HepG2 (cell line): ENCODE results near the gene CLASP1. TPM values are rescaled to one million over a fixed set of nuclear protein-coding genes. Genes with fewer than 3 reads are reported as not detected.

ENCODE experiments used
- CREB1 ChIP-seq, 2 experiments: fragments of 450-650 bp in 1 of 2; IDR thresholded peaks; 2 replicates each; pipeline ENCODE4 v1.6.1; 2016 to 2017; ENCODE audit warnings: control low read depth in 1 of 2, mild to moderate bottlenecking in 1 of 2, missing compliant biosample characterization in 1 of 2, missing genetic modification characterization in 1 of 2
- FOSL1 ChIP-seq: sonication (generic); formaldehyde crosslinking; IDR thresholded peaks from 2 replicates; pipeline ENCODE4 v1.9.0; 2021; ENCODE audit warnings: missing genetic modification reagents, borderline replicate concordance
- KAT7 ChIP-seq: IDR thresholded peaks from 2 replicates; pipeline ENCODE4 v1.6.1; 2018; ENCODE audit warnings: borderline replicate concordance, missing compliant biosample characterization
- KDM5A ChIP-seq: fragments of 200-600 bp; sonication (generic); IDR thresholded peaks from 2 replicates; pipeline ENCODE4 v1.7.0; 2018; ENCODE audit warnings: antibody characterized with exemption, mild to moderate bottlenecking, low read length, borderline replicate concordance
- MTA3 ChIP-seq: sonication (generic); formaldehyde crosslinking; IDR thresholded peaks from 2 replicates; pipeline ENCODE4 v1.4.0; 2020; ENCODE audit warnings: missing genetic modification reagents
- PHF8 ChIP-seq: sonication (generic); formaldehyde crosslinking; IDR thresholded peaks from 2 replicates; pipeline ENCODE4 v1.5.0; 2020; ENCODE audit warnings: missing genetic modification reagents
- RBAK ChIP-seq: sonication (generic); formaldehyde crosslinking; IDR thresholded peaks from 2 replicates; pipeline ENCODE4 v1.5.1; 2020; ENCODE audit warnings: mild to moderate bottlenecking, missing genetic modification reagents
- SP1 ChIP-seq, 2 experiments: fragments of 450-650 bp in 1 of 2; sonication (generic) in 1 of 2; formaldehyde crosslinking in 1 of 2; IDR thresholded peaks; 2 replicates each; pipeline versions ENCODE4 v1.4.0 to v1.6.1; 2016 to 2020; ENCODE audit warnings: missing genetic modification reagents in 1 of 2
- ZNF136 ChIP-seq: sonication (generic); formaldehyde crosslinking; IDR thresholded peaks from 2 replicates; pipeline ENCODE4 v1.8.1; 2022; ENCODE audit warnings: low read depth, mild to moderate bottlenecking, moderate library complexity, missing genetic modification reagents
- ZNF317 ChIP-seq: sonication (generic); formaldehyde crosslinking; IDR thresholded peaks from 2 replicates; pipeline ENCODE4 v1.5.0; 2020; ENCODE audit warnings: mild to moderate bottlenecking, missing genetic modification reagents
- ZNF543 ChIP-seq: sonication (generic); formaldehyde crosslinking; IDR thresholded peaks from 2 replicates; pipeline ENCODE4 v1.4.0; 2020; ENCODE audit warnings: mild to moderate bottlenecking, missing genetic modification reagents
- ZNF552 ChIP-seq: sonication (generic); formaldehyde crosslinking; IDR thresholded peaks from 2 replicates; pipeline ENCODE4 v1.9.0; 2022; ENCODE audit warnings: missing genetic modification reagents, mild to moderate bottlenecking, borderline replicate concordance
- ZNF768 ChIP-seq: sonication (generic); formaldehyde crosslinking; IDR thresholded peaks from 2 replicates; pipeline ENCODE4 v1.4.0; 2020; ENCODE audit warnings: missing genetic modification reagents
- polyA plus RNA-seq, 8 experiments: library from polyadenylated mRNA; depleted of rRNA in 3 of 8; stranded (reverse) in 7 of 8; unstranded in 1 of 8; fragments of >200 nt; fragmentation: Illumina TruSeq in 4 of 8; extraction: Trizol in 4 of 8; gene quantifications; 2 replicates each; pipeline versions ENCODE4 v1.2.1 to v1.2.3, GENCODE V29; 2011 to 2016; ENCODE audit warnings: low read depth in 4 of 8, missing spikeins in 1 of 8, mixed read lengths in 1 of 8; ENCODE audit not compliant: insufficient read depth in 1 of 8
- total RNA-seq, 5 experiments: library from RNA; depleted of rRNA; stranded (reverse); fragments of >200 nt; fragmentation: Illumina TruSeq; extraction: Trizol; gene quantifications; 2 replicates each; pipeline ENCODE4 v1.2.3, GENCODE V29; 2016; ENCODE audit warnings: low read depth in 1 of 5
- TF ChIP-seq, protein P1 (sequence below): sonication (generic); formaldehyde crosslinking; IDR thresholded peaks from 2 replicates; pipeline ENCODE4 v1.4.0; 2020; ENCODE audit warnings: missing genetic modification reagents, borderline replicate concordance
- TF ChIP-seq, protein P2 (sequence below): sonication (generic); formaldehyde crosslinking; IDR thresholded peaks from 2 replicates; pipeline ENCODE4 v1.9.0; 2022; ENCODE audit warnings: missing genetic modification reagents, mild to moderate bottlenecking, borderline replicate concordance
- TF ChIP-seq, protein P3 (sequence below): IDR thresholded peaks from 2 replicates; pipeline ENCODE4 v1.6.1; 2016; ENCODE audit warnings: low read depth, borderline replicate concordance
- TF ChIP-seq, protein P4 (sequence below): sonication (generic); formaldehyde crosslinking; IDR thresholded peaks from 2 replicates; pipeline ENCODE4 v1.9.0; 2021; ENCODE audit warnings: missing genetic modification reagents, borderline replicate concordance
- TF ChIP-seq, protein P5 (sequence below): sonication (generic); formaldehyde crosslinking; IDR thresholded peaks from 2 replicates; pipeline ENCODE4 v1.5.0; 2020; ENCODE audit warnings: missing genetic modification reagents, mild to moderate bottlenecking, borderline replicate concordance

CLASP1 gene
- total and polyA plus RNA-seq, 2 of the 13 experiments (the other 11 are each of a cell fraction or from before 2014, with no cell fraction given) = 11.7 to 47.9 TPM

DNA sequence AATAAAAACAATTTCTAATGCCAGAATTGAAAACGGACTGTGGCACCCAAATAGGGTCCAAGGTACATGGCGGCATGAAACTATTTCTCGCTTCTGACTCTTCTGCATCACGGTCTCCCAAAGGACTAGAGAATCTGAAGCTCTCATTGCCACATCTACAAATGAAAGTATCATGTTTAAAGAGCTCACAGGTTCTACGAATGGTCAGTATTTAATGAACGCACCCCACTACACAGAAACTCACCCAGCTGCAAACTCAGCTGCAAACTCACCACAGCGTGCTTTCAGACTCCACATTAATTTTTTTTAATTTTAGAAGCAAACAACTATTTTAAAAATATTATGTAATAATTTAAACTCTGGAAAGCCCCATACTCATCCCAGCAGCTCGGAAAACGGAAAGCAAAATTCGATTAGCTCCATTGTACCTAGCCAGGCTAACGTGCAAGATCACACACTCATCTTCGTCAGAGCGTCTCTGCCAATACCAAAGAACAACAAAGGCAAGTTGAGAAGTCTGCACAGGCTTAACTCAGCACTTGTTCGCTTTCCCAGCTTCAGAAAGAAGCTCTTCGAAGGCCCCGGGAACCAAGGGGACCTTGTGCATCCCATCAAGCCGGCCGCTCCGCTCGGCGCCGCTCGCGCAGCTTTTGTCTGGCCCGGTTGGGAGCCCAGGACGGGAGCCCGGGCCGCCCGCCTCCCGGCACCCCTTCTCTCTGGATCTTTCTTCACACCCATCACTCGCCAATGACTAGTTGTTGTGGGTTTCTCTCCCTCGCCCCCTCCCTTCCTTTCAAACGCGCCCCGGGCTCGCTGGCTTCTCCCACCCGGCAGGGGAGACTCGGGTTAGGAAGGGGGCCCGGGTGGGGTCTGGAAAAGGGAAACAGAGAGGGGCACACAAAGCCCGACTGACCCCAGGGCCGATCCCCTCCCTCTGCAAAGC lies 785 bp downstream of the CLASP1 start (continued):
- no peak for TF ChIP-seq KDM5A
- peak; percentile 29 for TF ChIP-seq PHF8 (CRISPR knock-in tag)
- TF ChIP-seq, protein P1, sequence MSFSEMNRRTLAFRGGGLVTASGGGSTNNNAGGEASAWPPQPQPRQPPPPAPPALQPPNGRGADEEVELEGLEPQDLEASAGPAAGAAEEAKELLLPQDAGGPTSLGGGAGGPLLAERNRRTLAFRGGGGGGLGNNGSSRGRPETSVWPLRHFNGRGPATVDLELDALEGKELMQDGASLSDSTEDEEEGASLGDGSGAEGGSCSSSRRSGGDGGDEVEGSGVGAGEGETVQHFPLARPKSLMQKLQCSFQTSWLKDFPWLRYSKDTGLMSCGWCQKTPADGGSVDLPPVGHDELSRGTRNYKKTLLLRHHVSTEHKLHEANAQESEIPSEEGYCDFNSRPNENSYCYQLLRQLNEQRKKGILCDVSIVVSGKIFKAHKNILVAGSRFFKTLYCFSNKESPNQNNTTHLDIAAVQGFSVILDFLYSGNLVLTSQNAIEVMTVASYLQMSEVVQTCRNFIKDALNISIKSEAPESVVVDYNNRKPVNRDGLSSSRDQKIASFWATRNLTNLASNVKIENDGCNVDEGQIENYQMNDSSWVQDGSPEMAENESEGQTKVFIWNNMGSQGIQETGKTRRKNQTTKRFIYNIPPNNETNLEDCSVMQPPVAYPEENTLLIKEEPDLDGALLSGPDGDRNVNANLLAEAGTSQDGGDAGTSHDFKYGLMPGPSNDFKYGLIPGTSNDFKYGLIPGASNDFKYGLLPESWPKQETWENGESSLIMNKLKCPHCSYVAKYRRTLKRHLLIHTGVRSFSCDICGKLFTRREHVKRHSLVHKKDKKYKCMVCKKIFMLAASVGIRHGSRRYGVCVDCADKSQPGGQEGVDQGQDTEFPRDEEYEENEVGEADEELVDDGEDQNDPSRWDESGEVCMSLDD = no peak
- no peak for TF ChIP-seq KAT7 (CRISPR knock-in tag)
- TF ChIP-seq, protein P2, sequence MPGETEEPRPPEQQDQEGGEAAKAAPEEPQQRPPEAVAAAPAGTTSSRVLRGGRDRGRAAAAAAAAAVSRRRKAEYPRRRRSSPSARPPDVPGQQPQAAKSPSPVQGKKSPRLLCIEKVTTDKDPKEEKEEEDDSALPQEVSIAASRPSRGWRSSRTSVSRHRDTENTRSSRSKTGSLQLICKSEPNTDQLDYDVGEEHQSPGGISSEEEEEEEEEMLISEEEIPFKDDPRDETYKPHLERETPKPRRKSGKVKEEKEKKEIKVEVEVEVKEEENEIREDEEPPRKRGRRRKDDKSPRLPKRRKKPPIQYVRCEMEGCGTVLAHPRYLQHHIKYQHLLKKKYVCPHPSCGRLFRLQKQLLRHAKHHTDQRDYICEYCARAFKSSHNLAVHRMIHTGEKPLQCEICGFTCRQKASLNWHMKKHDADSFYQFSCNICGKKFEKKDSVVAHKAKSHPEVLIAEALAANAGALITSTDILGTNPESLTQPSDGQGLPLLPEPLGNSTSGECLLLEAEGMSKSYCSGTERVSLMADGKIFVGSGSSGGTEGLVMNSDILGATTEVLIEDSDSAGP = no peak
- TF ChIP-seq SP1 (IDR thresholded peaks at IDR 0.05) = no peak
- TF ChIP-seq SP1 (CRISPR knock-in tag; IDR thresholded peaks at IDR 0.05) = no peak
- TF ChIP-seq CREB1 (IDR thresholded peaks at IDR 0.05) = no peak
- no peak for TF ChIP-seq CREB1 (CRISPR knock-in tag; IDR thresholded peaks at IDR 0.05)
- peak; percentile 35; the same call in 1 of the 2 replicates for TF ChIP-seq ZNF768 (CRISPR knock-in tag)
- TF ChIP-seq, protein P3, sequence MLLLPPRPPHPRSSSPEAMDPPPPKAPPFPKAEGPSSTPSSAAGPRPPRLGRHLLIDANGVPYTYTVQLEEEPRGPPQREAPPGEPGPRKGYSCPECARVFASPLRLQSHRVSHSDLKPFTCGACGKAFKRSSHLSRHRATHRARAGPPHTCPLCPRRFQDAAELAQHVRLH (CRISPR knock-in tag) = peak; percentile 43; the same call in 1 of the 2 replicates
- TF ChIP-seq, protein P4, sequence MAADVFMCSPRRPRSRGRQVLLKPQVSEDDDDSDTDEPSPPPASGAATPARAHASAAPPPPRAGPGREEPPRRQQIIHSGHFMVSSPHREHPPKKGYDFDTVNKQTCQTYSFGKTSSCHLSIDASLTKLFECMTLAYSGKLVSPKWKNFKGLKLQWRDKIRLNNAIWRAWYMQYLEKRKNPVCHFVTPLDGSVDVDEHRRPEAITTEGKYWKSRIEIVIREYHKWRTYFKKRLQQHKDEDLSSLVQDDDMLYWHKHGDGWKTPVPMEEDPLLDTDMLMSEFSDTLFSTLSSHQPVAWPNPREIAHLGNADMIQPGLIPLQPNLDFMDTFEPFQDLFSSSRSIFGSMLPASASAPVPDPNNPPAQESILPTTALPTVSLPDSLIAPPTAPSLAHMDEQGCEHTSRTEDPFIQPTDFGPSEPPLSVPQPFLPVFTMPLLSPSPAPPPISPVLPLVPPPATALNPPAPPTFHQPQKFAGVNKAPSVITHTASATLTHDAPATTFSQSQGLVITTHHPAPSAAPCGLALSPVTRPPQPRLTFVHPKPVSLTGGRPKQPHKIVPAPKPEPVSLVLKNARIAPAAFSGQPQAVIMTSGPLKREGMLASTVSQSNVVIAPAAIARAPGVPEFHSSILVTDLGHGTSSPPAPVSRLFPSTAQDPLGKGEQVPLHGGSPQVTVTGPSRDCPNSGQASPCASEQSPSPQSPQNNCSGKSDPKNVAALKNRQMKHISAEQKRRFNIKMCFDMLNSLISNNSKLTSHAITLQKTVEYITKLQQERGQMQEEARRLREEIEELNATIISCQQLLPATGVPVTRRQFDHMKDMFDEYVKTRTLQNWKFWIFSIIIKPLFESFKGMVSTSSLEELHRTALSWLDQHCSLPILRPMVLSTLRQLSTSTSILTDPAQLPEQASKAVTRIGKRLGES (CRISPR knock-in tag) = no peak
- TF ChIP-seq, protein P5, sequence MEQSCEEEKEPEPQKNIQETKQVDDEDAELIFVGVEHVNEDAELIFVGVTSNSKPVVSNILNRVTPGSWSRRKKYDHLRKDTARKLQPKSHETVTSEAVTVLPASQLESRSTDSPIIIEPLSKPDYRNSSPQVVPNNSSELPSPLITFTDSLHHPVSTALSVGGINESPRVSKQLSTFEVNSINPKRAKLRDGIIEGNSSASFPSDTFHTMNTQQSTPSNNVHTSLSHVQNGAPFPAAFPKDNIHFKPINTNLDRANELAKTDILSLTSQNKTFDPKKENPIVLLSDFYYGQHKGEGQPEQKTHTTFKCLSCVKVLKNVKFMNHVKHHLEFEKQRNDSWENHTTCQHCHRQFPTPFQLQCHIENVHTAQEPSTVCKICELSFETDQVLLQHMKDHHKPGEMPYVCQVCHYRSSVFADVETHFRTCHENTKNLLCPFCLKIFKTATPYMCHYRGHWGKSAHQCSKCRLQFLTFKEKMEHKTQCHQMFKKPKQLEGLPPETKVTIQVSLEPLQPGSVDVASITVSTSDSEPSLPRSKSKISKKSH (CRISPR knock-in tag) = no peak
- no peak for TF ChIP-seq ZNF552
- no peak for TF ChIP-seq ZNF317 (CRISPR knock-in tag)
- TF ChIP-seq ZNF136 = 0 out of 2 replicates have a peak, but pooled peaks have one; percentile 25
- TF ChIP-seq RBAK (CRISPR knock-in tag) = no peak
- TF ChIP-seq FOSL1 (CRISPR knock-in tag) = 0 out of 2 replicates have a peak, but pooled peaks have one; percentile 23
- no peak for TF ChIP-seq ZNF543 (CRISPR knock-in tag)
- no peak for TF ChIP-seq MTA3 (CRISPR knock-in tag)
